22Rv1 (cell line): Measurements from ENCODE around the gene SMYD2.

Experiments
- H3K27ac ChIP-seq: fragments of 450-650 bp; 2 replicates; pipeline ENCODE4 v1.5.1; 2017
- CTCF ChIP-seq: fragments of 450-650 bp; IDR thresholded peaks from 2 replicates; pipeline ENCODE4 v1.5.1; 2017; ENCODE audit warnings: mild to moderate bottlenecking
- ZFX ChIP-seq: fragments of 450-650 bp; IDR thresholded peaks from 2 replicates; pipeline ENCODE4 v1.6.1; 2017; ENCODE audit warnings: antibody characterized with exemption, borderline replicate concordance

Gene SMYD2

GRCh38 chr1:214247501-214248041 is 33.4 kb upstream of the SMYD2 start:
- no peak overlapping the region for H3K27ac ChIP-seq
- no peak for TF ChIP-seq CTCF
- TF ChIP-seq ZFX, result no peak

GRCh38 chr1:214248311-214249085 is 32.5 kb upstream of the SMYD2 start:
- no peak overlapping the region for H3K27ac ChIP-seq
- no peak for TF ChIP-seq CTCF
- TF ChIP-seq ZFX, result no peak

GRCh38 chr1:214249651-214250050 is 31.3 kb upstream of the SMYD2 start:
- TF ChIP-seq ZFX (no peak), CTCF (no peak)
- no peak overlapping the region for H3K27ac ChIP-seq

GRCh38 chr1:214251354-214251753 is 29.6 kb upstream of the SMYD2 start:
- H3K27ac ChIP-seq, result no peak overlapping the region
- TF ChIP-seq CTCF, result no peak
- no peak for TF ChIP-seq ZFX

GRCh38 chr1:214255509-214255908 is 25.4 kb upstream of the SMYD2 start:
- H3K27ac ChIP-seq, result no peak overlapping the region
- TF ChIP-seq ZFX, result no peak
- no peak for TF ChIP-seq CTCF

- TF ChIP-seq CTCF (no peak), ZFX (no peak)
Measured at GRCh38 chr1:214259353-214259977, 21.5 kb upstream of the SMYD2 start.

More at GRCh38 chr1:214259353-214259977, 21.5 kb upstream of the SMYD2 start:
- no peak overlapping the region for H3K27ac ChIP-seq
